Keratinocyte (primary cell): Measurements from ENCODE around the gene REPIN1. TPM values are rescaled to one million over a fixed set of nuclear protein-coding genes. Genes with fewer than 3 reads are reported as not detected.
A peak's percentile ranks its signal among the peaks of the same experiment; 100 is the strongest.

ENCODE experiments used
- DNase-seq: peaks from one replicate; pipeline ENCODE4 v3.0.0-alpha.2; 2011; ENCODE audit warnings: low read depth, missing footprints, low spot score
- FAIRE-seq: peaks from 2 replicates; lab custom pipeline; 2011; peaks lifted over from hg19 to GRCh38; lab: Jason Lieb, UNC
- H2AFZ ChIP-seq: 2 replicates; pipeline ENCODE4 v1.6.0; 2012; ENCODE audit warnings: low read length, control low read depth, inconsistent platforms; ENCODE audit not compliant: control insufficient read depth
- H3K27ac ChIP-seq: 2 replicates; pipeline ENCODE4 v1.5.1; 2011; ENCODE audit warnings: low read length; ENCODE audit not compliant: control insufficient read depth, insufficient read depth
- H3K27me3 ChIP-seq: 3 replicates; pipeline ENCODE4 v1.6.0; 2011; ENCODE audit warnings: low read length; ENCODE audit not compliant: control insufficient read depth, insufficient read depth; ENCODE audit errors: extremely low read depth
- H3K36me3 ChIP-seq, 2 experiments: 2 replicates in 1 of 2; 3 replicates in 1 of 2; pipeline ENCODE4 v1.5.1; 2011; ENCODE audit warnings: low read length in 2 of 2, mild to moderate bottlenecking in 1 of 2; ENCODE audit not compliant: control insufficient read depth in 2 of 2, insufficient read depth in 2 of 2; ENCODE audit errors: extremely low read depth in 1 of 2
- H3K4me1 ChIP-seq: 3 replicates; pipeline ENCODE4 v1.5.1; 2011; ENCODE audit warnings: low read length; ENCODE audit not compliant: control insufficient read depth, insufficient read depth; ENCODE audit errors: extremely low read depth
- H3K4me2 ChIP-seq: 3 replicates; pipeline ENCODE4 v1.6.0; 2011; ENCODE audit warnings: low read depth, low read length; ENCODE audit not compliant: control insufficient read depth, insufficient read depth; ENCODE audit errors: extremely low read depth
- H3K4me3 ChIP-seq, 3 experiments: fragments of 200-600 bp in 1 of 3; sonication (generic) in 1 of 3; 2 replicates in 2 of 3; 3 replicates in 1 of 3; pipeline ENCODE4 v1.5.1; 2011 to 2016; ENCODE audit warnings: low read length in 3 of 3, mild to moderate bottlenecking in 3 of 3, control low read depth in 2 of 3, inconsistent platforms in 1 of 3, low read depth in 1 of 3, mixed read lengths in 1 of 3, mixed run types in 1 of 3, moderate library complexity in 1 of 3; ENCODE audit not compliant: control insufficient read depth in 2 of 3, insufficient read depth in 2 of 3; ENCODE audit errors: extremely low read depth in 1 of 3
- H3K79me2 ChIP-seq: 2 replicates; pipeline ENCODE4 v1.6.0; 2012; ENCODE audit warnings: low read length; ENCODE audit not compliant: control insufficient read depth, insufficient read depth
- H3K9ac ChIP-seq: 3 replicates; pipeline ENCODE4 v1.6.0; 2011; ENCODE audit warnings: low read length; ENCODE audit not compliant: control insufficient read depth, insufficient read depth; ENCODE audit errors: extremely low read depth
- H3K9me1 ChIP-seq: 3 replicates; pipeline ENCODE4 v1.6.0; 2011; ENCODE audit warnings: low read length; ENCODE audit not compliant: control insufficient read depth, insufficient read depth; ENCODE audit errors: extremely low read depth
- H3K9me3 ChIP-seq: 2 replicates; pipeline ENCODE4 v1.5.1; 2012; ENCODE audit warnings: low read depth, low read length; ENCODE audit not compliant: control insufficient read depth
- H4K20me1 ChIP-seq: 3 replicates; pipeline ENCODE4 v1.6.0; 2011; ENCODE audit warnings: low read length; ENCODE audit not compliant: control insufficient read depth, insufficient read depth; ENCODE audit errors: extremely low read depth
- EZH2 ChIP-seq: IDR thresholded peaks from one replicate; pipeline ENCODE4 v1.6.1; 2012; ENCODE audit warnings: inconsistent platforms, mild to moderate bottlenecking, low read length, moderate library complexity
- dilution Hi-C: fragments of 300-500 bp; cut with MboI; formaldehyde crosslinking; loops from one replicate; pipeline ENCODE4 v1.7.0; 2020; ENCODE audit warnings: low sequenced_read_pairs; ENCODE audit not compliant: extremely low pct_ligation_motif_present
- polyA plus RNA-seq, 5 experiments: library from polyadenylated mRNA; depleted of rRNA in 3 of 5; stranded (reverse) in 3 of 5; stranded (forward) in 1 of 5; unstranded in 1 of 5; fragments of >200 nt; gene quantifications; 1 replicate in 1 of 5; 2 replicates in 3 of 5; 3 replicates in 1 of 5; pipeline versions ENCODE4 v1.2.1 to v1.2.3, GENCODE V29; 2011 to 2012; ENCODE audit warnings: missing spikeins in 2 of 5, low read depth in 1 of 5, low replicate concordance in 1 of 5
- TF ChIP-seq, protein P1 (sequence below), 3 experiments: IDR thresholded peaks in 1 of 3; conservative IDR thresholded peaks in 1 of 3; optimal IDR thresholded peaks in 1 of 3; 2 replicates in 2 of 3; 3 replicates in 1 of 3; pipeline versions ENCODE3 to v1.5.1; 2011; ENCODE audit warnings: low read length in 3 of 3, mild to moderate bottlenecking in 3 of 3, moderate library complexity in 2 of 3, control low read depth in 1 of 3, inconsistent platforms in 1 of 3; ENCODE audit not compliant: insufficient read depth in 2 of 3; ENCODE audit errors: extremely low read depth in 1 of 3

Gene REPIN1
- polyA plus RNA-seq, 1 donor (not counting 4 experiments of a cell fraction or from before 2014, with no cell fraction given): 9.3 TPM

GRCh38 chr7:150378853-150379440 is 10.3 kb downstream of the REPIN1 start, which contains the start of gene ZNF775:
ZNF775 (plus strand) TSS chr7:150379330; CDS start chr7:150388471, 9,141 bp downstream.
- no peaks in the 10 kb centered on the region for H3K9me1 ChIP-seq
- peak within 1 kb of the TSS; percentile 68 for H3K9ac ChIP-seq
- peak; percentile 40 for DNase-seq
- FAIRE-seq: no peak
- H4K20me1 ChIP-seq: peaks cover 3% of the 10 kb centered on the region
- no peaks in the 10 kb centered on the region for H3K36me3 ChIP-seq
- H3K4me1 ChIP-seq: peaks cover 22% of the 10 kb centered on the region
- peak within 1 kb of the TSS; percentile 74 for H2AFZ ChIP-seq
- H3K4me3 ChIP-seq: peak within 1 kb of the TSS; percentile 63 to 87 (median 74)
- dilution Hi-C loops: no loop called here
- no peak for TF ChIP-seq EZH2
- TF ChIP-seq, protein P1, sequence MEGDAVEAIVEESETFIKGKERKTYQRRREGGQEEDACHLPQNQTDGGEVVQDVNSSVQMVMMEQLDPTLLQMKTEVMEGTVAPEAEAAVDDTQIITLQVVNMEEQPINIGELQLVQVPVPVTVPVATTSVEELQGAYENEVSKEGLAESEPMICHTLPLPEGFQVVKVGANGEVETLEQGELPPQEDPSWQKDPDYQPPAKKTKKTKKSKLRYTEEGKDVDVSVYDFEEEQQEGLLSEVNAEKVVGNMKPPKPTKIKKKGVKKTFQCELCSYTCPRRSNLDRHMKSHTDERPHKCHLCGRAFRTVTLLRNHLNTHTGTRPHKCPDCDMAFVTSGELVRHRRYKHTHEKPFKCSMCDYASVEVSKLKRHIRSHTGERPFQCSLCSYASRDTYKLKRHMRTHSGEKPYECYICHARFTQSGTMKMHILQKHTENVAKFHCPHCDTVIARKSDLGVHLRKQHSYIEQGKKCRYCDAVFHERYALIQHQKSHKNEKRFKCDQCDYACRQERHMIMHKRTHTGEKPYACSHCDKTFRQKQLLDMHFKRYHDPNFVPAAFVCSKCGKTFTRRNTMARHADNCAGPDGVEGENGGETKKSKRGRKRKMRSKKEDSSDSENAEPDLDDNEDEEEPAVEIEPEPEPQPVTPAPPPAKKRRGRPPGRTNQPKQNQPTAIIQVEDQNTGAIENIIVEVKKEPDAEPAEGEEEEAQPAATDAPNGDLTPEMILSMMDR (optimal IDR thresholded peaks at IDR 0.05 in 1 of 3, IDR thresholded peaks at IDR 0.05 in 1 of 3, conservative IDR thresholded peaks at IDR 0.05 in 1 of 3; ENCODE audit: extremely low read depth in 1 of 3, insufficient read depth in 2 of 3, low read length in 3 of 3): no peak
- H3K4me2 ChIP-seq: peak within 1 kb of the TSS; percentile 91
- peak within 1 kb of the TSS; percentile 40 for H3K27ac ChIP-seq
- H3K27me3 ChIP-seq: no peaks in the 10 kb centered on the region
- H3K79me2 ChIP-seq: peaks cover 5% of the 10 kb centered on the region
- H3K9me3 ChIP-seq: no peaks in the 10 kb centered on the region

GRCh38 chr7:150379441-150380379 is 11.1 kb downstream of the REPIN1 start:
- H3K9ac ChIP-seq: peak overlapping the region; percentile 52
- H3K36me3 ChIP-seq: no peaks in the 10 kb centered on the region
- peaks cover 22% of the 10 kb centered on the region for H3K4me1 ChIP-seq
- H3K27ac ChIP-seq: no peak overlapping the region
- DNase-seq (no peak), FAIRE-seq (no peak)
- no peaks in the 10 kb centered on the region for H4K20me1 ChIP-seq
- no peaks in the 10 kb centered on the region for H3K27me3 ChIP-seq
- peaks cover 5% of the 10 kb centered on the region for H3K79me2 ChIP-seq
- H3K4me3 ChIP-seq: peak overlapping the region; percentile 63 to 87 (median 74)
- H3K9me1 ChIP-seq: no peaks in the 10 kb centered on the region
- H2AFZ ChIP-seq: peak overlapping the region; percentile 74
- dilution Hi-C loops: no loop called here
- H3K4me2 ChIP-seq: peak overlapping the region; percentile 90
- no peaks in the 10 kb centered on the region for H3K9me3 ChIP-seq
- TF ChIP-seq, protein P1 (optimal IDR thresholded peaks at IDR 0.05 in 1 of 3, IDR thresholded peaks at IDR 0.05 in 1 of 3, conservative IDR thresholded peaks at IDR 0.05 in 1 of 3; ENCODE audit: extremely low read depth in 1 of 3, insufficient read depth in 2 of 3, low read length in 3 of 3): no peak
- no peak for TF ChIP-seq EZH2
